GM18508 (cell line): Measurements from ENCODE around the gene SCUBE1.

Experiments used
- ATAC-seq: cut with Tn5 transposase; IDR thresholded peaks from one replicate; pipeline ENCODE4 v1.9.1; 2021; ENCODE audit warnings: moderate number of reproducible peaks; ENCODE audit not compliant: insufficient read depth, unreplicated experiment

The SCUBE1 gene

DNA sequence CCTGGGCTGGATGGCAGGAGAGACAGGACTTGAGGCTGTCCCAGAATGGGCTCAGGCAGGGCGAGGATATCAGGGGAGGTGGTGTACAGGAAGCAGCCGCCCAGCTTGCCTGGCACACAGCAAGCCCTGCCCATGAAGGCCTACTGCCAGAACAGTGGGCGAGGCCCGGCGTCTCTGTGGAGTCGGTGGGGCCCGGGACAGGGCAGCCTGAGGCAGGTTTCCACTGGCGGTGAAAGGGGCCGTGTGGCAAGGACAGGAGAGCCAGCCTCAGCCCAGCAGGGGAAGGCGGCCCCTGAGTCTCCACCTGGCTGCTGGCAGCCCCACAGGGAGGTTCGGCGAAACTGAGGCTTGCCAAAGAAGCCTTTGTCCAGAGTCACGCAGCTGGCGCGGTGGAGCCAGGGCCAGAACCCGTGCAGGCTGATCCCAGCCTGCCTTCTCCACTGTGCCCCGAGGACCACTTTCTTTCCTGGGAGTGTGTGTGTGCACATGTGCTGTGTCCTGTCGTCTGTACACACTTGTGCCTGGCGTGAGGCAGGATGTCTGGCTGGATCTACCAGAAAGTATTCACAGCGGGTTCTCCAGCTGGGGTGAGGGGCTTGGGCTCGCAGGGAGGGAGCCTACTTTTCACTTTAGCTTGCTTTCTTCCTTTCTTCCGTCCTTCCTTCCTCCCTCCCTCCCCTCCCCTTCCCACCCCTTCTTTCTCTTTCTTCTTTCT, 190.7 kb downstream of the SCUBE1 start:
- ATAC-seq: no peak

DNA sequence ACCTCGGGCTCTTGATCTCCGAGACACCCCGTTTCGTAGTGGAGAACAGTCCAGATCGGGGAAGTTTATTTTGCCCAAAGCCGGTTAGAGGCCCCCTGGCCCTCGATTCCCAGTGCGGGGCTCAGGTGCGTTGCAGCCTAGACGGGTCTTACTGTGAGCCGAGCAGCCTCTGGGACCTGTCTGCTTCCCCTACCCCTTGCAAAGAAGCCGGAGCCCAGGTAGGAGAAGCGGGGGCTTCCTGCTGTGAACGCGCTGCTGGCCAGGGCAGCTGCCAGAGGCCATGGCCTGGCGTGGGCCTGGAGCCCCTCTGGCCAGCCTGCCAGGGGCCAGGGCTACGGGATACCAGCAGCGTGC, 191.2 kb downstream of the SCUBE1 start:
- no peak for ATAC-seq

- ATAC-seq: no peak
Measured at GRCh38 chr22:43151251-43152002, 191.7 kb downstream of the SCUBE1 start, which contains the start of gene TSPO. TSS of gene TSPO (plus strand) at chr22:43151559. CDS start at chr22:43159239, 7,680 bp downstream.

- ATAC-seq: no peak
Measured at GRCh38 chr22:43150731-43151206, 192.4 kb downstream of the SCUBE1 start.

DNA sequence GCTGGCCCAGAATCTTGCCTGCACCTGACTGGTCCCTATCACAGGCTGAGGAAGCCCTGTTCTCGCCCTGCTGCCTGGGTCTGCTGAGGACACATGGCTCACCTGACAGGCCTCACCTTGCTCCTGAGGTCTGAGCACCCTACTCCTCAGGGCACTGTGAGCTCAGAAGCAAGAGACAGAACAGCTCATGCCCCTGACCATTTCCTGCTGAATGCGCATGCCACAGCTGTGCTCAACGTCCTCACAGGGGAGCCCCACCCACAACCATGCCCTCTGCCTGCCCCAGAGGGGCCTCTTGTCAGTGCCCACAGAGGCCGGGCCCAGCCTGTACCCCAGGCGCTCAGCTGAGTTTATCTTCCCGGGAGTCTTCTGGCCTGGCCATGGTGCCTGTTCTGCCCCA, 194.6 kb downstream of the SCUBE1 start:
- ATAC-seq: no peak

DNA sequence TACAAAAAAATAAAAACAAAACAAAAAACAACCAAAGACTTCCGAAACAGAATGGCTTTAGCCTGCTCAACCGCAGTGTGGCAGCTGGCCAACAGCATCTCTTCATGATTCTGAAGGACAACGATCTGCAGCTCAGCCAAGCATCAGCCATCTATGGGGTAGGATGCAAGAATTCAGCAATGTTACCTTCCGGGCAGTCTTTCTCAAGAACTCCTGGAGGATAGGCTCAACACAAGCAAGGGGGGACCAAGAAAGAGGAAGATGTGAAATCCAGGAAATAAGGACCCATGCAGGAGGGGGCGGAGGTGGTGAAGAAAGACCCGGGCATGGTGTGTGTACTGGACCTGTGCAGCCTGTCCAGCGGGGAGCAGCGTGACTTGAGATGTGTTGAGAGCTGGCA, 195.4 kb downstream of the SCUBE1 start:
- ATAC-seq: no peak
